ENCODE measurements around the gene FLNA. TPM values are rescaled to one million over a fixed set of nuclear protein-coding genes. Genes with fewer than 3 reads are reported as not detected.

Gene FLNA
- total and polyA plus RNA-seq, 2 donors (not counting 3 experiments of a cell fraction or from before 2014, with no cell fraction given): 658 to 1,474 TPM

DNA sequence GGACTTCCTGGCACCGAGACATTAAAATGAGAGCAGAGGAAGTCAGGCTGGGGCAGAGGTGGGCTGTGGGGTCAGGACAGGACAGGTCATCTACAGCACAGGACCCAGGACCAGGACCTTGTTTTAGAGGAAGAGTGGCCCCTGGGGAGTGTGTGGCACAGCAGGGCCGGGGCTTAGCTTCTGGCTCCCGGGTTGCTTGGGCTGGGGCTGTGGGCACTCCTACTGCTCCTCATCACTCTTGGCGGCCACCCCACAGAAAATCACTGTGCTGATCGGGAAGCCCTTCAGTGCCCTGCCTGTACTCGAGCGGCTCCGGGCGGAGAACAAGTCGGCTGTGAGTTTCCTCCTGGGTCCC, 45.9 kb upstream of the FLNA start:
- Histone ChIP-seq H3K9me1 (replicated peaks; ENCODE audit: control insufficient read depth, extremely low read depth, insufficient read depth, low read length) (no peaks in the 10 kb centered on the region), H3K79me2 (ENCODE audit: control insufficient read depth, insufficient read depth, low read length) (no peaks in the 10 kb centered on the region), H3K27ac (ENCODE audit: insufficient read depth, low read depth, low read length) (no peak overlapping the region), H3K9ac (replicated peaks; ENCODE audit: extremely low read depth, insufficient read depth, low read length) (no peak overlapping the region), H2AFZ (ENCODE audit: low read depth, low read length) (no peak overlapping the region), H3K27me3 (ENCODE audit: control insufficient read depth in 2 of 2, insufficient read depth in 2 of 2, low read length in 2 of 2) (no peaks in the 10 kb centered on the region), H3K4me3 (replicated peaks in 1 of 3; ENCODE audit: insufficient read depth in 1 of 3, low read depth in 1 of 3, low read length in 3 of 3) (no peak overlapping the region), H3K4me1 (ENCODE audit: control insufficient read depth, extremely low read depth, insufficient read depth, low read length) (peaks cover 6% of the 10 kb centered on the region), H3K4me2 (ENCODE audit: insufficient read depth, low read length) (no peak overlapping the region), H3K9me3 (replicated peaks; ENCODE audit: control insufficient read depth, insufficient read depth, low read length) (no peaks in the 10 kb centered on the region), H4K20me1 (replicated peaks; ENCODE audit: control insufficient read depth, extremely low read depth, insufficient read depth, low read length) (no peaks in the 10 kb centered on the region), H3K36me3 (ENCODE audit: control insufficient read depth in 2 of 2, extremely low read depth in 1 of 2, insufficient read depth in 2 of 2, low read length in 2 of 2) (no peaks in the 10 kb centered on the region)
- ChIA-PET CTCF (no interaction called here), POLR2A (no interaction called here)
- FAIRE-seq (no peak), DNase-seq (ENCODE audit: low read depth, low spot score) (no peak)
- dilution Hi-C loops (cut with MboI; ENCODE audit: extremely low pct_ligation_motif_present, low sequenced_read_pairs): no loop called here
- intact Hi-C loops (cut with micrococcal nuclease): no loop called here
- no TSS peak for BruUV-seq (replicated peaks)
- TF ChIP-seq, protein P1, sequence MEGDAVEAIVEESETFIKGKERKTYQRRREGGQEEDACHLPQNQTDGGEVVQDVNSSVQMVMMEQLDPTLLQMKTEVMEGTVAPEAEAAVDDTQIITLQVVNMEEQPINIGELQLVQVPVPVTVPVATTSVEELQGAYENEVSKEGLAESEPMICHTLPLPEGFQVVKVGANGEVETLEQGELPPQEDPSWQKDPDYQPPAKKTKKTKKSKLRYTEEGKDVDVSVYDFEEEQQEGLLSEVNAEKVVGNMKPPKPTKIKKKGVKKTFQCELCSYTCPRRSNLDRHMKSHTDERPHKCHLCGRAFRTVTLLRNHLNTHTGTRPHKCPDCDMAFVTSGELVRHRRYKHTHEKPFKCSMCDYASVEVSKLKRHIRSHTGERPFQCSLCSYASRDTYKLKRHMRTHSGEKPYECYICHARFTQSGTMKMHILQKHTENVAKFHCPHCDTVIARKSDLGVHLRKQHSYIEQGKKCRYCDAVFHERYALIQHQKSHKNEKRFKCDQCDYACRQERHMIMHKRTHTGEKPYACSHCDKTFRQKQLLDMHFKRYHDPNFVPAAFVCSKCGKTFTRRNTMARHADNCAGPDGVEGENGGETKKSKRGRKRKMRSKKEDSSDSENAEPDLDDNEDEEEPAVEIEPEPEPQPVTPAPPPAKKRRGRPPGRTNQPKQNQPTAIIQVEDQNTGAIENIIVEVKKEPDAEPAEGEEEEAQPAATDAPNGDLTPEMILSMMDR (IDR thresholded peaks at IDR 0.05; ENCODE audit: extremely low read depth in 1 of 2, insufficient read depth in 1 of 2, low read depth in 1 of 2, low read length in 2 of 2): no peak
- TF ChIP-seq, protein P2, sequence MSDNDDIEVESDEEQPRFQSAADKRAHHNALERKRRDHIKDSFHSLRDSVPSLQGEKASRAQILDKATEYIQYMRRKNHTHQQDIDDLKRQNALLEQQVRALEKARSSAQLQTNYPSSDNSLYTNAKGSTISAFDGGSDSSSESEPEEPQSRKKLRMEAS (IDR thresholded peaks at IDR 0.05; ENCODE audit: insufficient read depth, insufficient read length): no peak
- TF ChIP-seq EZH2 (IDR thresholded peaks at IDR 0.05; ENCODE audit: borderline replicate concordance, low read depth, low read length, severe bottlenecking): no peak
- TF ChIP-seq FOS (IDR thresholded peaks at IDR 0.05; ENCODE audit: borderline replicate concordance, insufficient read depth, low read length): no peak
- no peak for TF ChIP-seq MYC (IDR thresholded peaks at IDR 0.05; ENCODE audit: low read depth, low read length)
- no peak for TF ChIP-seq POLR2AphosphoS5 (IDR thresholded peaks at IDR 0.05; ENCODE audit: insufficient read depth, low read depth, low read length)
- no peak for TF ChIP-seq POLR2A (IDR thresholded peaks at IDR 0.05; ENCODE audit: low read depth, low read length)
- TF ChIP-seq GATA2 (IDR thresholded peaks at IDR 0.05; ENCODE audit: insufficient read depth, insufficient read length, low read depth, low read length): no peak
- TF ChIP-seq JUN (IDR thresholded peaks at IDR 0.05; ENCODE audit: borderline replicate concordance, insufficient read depth, insufficient read length, low read depth): no peak
